Germinal center (tissue), 1 donor: ENCODE measurements around the gene DNAH1.

Experiments used
- DNase-seq: peaks from one replicate; pipeline ENCODE4 v3.0.0; 2012; ENCODE audit warnings: mixed read lengths, low spot score

The DNAH1 gene

GRCh38 chr3:52391096-52391495 is 75.0 kb downstream of the DNAH1 start:
- DNase-seq = no peak

DNA sequence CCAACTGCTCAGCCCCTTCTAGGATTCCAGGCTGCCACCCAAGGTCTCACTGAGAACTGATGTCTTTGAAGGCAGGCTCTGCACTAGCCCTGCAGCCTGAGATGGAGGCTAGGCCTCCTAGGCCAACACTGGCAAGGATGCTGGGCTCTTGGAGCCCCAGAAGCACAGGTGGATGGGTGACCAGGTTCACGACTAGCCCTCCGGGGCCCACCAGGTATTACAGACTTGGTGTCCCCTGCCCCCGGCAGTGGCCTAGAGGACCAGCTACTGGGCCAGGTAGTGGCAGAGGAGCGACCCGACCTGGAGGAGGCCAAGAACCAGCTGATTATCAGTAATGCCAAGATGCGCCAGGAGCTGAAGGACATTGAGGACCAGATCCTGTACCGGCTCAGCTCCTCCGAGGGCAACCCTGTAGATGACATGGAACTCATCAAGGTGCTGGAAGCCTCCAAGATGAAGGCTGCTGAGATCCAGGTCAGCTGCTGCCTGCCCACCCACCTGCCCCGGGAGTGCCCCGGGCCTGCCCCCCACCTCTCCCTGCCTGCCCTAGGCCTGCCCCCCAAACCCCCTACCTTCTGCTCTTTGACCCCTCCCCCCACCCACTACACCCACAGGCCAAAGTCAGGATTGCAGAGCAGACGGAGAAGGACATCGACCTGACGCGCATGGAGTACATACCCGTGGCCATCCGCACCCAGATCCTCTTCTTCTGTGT is 76.3 kb downstream of the DNAH1 start:
- no peak for DNase-seq

GRCh38 chr3:52393131-52393807 is 77.2 kb downstream of the DNAH1 start:
- no peak for DNase-seq

DNA sequence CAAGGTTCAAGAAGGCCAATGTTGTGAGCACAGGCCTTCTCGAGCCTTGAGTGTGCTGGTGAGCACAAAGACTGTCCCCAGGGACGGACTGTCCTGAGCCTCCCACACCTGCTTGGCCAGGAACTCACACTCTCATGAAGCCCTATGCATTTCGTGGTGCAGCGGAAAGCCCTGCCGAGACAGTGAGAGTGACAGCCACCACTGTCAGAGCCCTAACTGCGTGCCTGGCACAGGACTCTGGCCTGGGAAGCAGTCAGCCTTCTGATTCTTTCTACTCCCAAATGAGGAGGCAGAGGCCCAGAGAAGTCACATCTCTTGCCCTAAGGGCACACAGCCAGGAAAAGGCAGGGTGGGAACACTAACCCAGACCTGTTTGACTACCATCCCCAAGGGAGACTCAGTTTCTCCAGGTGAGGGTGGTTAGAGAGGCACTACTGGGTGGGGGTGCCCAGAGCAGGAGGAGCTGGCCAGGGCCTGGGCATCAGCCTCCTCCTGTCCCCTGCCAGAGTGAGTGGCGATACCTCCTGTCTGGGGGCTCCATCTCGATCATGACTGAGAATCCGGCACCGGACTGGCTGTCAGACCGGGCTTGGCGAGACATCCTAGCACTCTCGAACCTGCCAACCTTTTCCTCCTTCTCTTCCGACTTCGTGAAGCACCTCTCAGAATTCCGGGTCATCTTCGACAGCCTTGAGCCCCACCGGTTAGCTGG is 78.0 kb downstream of the DNAH1 start:
- no peak for DNase-seq

DNA sequence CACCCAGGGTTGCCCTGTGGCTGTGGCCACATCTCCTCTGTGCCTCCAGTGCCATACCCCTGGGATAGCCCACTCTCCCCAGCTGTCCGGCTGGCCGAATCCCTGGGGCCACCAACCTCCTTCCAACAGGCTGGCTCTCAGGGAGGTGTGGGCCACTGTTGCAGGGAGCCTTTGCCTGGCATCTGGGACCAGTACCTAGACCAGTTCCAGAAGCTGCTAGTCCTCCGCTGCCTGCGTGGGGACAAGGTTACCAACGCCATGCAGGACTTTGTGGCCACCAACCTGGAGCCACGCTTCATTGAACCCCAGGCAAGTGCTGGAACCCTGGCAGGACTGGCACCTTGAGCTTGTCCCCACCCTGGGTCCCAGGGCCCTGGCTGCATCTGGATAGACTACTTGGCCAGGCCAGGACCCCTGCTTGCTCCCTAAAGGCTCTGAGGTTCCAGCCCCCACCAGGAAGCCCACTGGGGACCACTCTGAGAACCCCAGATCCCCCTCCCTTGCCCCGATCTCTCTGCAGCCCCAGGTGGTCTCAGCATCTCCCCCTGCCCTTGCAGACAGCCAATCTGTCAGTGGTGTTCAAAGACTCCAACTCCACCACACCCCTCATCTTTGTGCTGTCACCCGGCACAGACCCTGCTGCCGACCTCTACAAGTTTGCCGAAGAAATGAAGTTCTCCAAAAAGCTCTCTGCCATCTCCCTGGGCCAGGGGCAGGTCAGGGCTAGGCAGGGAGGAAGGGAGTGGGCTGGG is 78.8 kb downstream of the DNAH1 start:
- no peak for DNase-seq

- DNase-seq = no peak
Observed at GRCh38 chr3:52395503-52395865, 79.4 kb downstream of the DNAH1 start.

DNA sequence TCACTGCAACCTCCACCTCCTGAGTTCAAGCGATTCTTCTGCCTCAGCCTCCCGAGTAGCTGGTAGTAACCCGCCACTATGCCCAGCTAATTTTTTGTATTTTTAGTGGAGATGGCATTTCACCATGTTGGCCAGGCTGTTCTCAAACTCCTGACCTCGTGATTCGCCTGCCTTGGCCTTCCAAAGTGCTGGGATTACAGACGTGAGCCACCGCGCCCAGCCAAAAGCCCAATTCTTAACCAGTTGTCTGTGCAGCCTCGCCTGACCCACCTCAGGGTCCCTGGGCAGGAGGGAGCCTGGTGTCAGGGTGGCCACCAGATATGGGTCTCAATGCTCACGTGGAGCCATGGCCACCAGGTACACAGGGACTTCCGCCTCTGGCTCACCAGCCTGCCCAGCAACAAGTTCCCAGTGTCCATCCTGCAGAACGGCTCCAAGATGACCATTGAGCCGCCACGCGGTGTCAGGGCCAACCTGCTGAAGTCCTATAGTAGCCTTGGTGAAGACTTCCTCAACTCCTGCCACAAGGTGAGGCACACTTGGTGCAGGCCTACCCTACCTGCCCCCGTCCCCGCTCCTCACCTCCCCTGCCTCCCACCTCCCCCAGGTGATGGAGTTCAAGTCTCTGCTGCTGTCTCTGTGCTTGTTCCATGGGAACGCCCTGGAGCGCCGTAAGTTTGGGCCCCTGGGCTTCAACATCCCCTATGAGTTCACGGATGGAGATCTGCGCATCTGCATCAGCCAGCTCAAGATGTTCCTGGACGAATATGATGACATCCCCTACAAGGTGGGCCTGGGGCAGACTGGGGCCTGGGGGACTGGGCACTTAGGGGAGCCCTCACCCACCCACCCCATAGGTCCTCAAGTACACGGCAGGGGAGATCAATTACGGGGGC is 80.1 kb downstream of the DNAH1 start:
- DNase-seq = no peak

DNA sequence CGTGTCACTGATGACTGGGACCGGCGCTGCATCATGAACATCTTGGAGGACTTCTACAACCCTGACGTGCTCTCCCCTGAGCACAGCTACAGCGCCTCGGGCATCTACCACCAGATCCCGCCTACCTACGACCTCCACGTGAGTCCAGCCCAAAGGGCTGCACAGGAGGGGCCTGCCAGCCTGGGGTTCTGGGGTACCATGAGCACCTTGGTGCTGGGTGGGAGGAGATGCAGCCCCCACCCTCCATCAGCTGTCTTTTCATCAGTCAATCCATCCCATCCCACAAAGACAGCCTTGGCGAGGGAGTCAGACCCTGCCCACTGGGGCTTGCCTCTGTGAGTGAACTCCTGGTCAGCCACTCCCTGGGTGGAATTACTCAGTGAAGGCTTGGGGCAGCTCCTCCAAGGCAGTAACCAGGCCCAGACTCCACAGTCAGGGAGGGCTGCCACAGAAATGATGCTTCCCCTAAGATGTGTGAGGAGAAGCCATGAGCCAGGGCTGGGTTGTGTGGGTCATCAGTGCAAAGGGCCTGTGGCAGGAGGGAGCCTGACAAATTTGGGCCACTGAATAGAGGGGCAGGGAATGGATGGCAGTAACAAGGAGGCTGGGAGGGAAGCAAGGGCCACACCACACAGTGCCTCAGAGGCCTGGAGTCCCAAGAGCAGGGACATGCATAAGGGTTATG is 80.9 kb downstream of the DNAH1 start:
- no peak for DNase-seq

DNA sequence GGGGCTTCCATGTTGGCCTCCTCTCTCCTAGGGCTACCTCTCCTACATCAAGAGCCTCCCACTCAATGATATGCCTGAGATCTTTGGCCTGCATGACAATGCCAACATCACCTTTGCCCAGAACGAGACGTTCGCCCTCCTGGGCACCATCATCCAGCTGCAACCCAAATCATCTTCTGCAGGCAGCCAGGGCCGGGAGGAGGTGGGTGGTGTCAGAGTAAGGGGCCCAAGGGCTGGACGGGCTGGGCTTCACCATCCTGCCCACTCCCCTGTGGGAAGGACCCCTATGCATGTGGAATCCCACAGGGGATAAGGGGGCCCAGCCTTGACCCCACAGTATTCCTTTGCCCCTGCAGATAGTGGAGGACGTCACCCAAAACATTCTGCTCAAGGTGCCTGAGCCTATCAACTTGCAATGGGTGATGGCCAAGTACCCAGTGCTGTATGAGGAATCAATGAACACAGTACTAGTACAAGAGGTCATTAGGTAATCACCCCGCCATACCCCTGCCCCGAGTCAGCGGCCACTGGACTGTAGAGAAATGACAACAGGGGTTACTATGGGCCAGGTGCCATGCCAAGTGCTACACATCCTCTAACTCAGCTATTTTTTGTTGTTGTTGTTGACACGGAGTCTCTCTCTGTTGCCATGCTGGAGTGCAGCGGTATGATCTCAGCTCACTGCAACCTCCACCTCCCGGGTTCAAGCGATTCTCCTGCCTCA is 81.7 kb downstream of the DNAH1 start:
- DNase-seq = no peak

- DNase-seq = no peak
Observed at GRCh38 chr3:52398670-52399081, 82.6 kb downstream of the DNAH1 start.

- DNase-seq = no peak
Observed at GRCh38 chr3:52399131-52399530, 83.0 kb downstream of the DNAH1 start.

DNA sequence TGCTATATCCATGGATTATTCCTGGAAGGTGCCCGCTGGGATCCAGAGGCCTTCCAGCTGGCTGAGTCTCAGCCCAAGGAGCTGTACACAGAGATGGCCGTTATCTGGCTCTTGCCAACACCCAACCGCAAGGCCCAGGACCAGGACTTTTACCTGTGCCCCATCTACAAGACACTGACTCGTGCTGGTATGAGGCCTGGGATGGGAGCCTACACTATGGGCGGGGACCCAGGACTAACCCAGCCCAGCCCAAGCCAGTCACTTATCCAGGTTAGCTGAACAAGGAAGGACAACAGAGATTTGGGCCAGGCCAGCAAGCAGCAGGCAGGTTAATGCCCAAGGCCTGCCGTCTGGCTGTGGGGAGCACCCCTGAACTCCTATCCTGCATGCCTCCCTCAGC is 83.5 kb downstream of the DNAH1 start:
- no peak for DNase-seq

DNA sequence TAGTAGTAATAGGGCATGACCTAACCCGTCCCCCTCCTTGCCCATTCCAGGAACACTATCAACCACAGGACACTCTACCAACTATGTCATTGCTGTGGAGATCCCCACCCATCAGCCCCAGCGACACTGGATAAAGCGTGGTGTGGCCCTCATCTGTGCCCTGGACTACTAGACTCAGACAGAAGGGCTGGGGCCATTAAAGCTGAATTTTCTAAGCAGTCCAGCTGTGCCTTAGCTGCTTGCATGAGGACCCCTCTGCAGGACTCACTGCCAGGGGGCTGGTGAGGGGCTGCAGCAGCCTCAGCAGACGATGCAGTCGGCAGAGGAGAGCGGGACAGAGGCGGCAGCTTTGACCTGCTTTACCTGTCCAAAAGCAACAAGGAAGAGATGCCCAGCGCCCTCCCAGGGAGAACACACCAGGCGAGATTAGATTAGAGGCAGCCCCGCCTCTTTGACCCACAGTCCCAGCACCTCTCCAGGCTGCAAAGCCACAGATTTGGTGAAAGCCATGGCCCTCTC is 84.2 kb downstream of the DNAH1 start:
- no peak for DNase-seq

DNA sequence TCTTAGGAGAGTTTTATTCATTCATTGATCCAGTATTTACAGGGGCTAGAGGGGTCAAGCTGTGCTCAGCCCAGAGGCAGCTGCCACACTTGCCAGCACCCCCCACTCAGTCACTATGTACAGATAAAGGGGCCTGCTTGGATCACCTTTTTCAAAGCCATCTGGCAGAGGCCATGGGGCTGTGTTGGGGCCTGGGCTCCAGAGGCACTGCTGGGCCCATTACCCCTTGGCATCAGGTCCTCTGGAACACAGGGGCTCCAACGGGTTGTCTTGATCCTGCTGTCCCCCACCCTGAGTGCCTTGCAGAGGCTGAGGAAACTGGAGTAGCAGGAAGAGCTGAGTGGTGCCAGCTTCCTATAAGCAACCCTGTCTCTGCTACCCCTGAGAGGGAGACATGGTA is 84.9 kb downstream of the DNAH1 start:
- DNase-seq = no peak

GRCh38 chr3:52401551-52401950 is 85.4 kb downstream of the DNAH1 start:
- DNase-seq = no peak

GRCh38 chr3:52402101-52402521 is 86.0 kb downstream of the DNAH1 start:
- DNase-seq = no peak

DNA sequence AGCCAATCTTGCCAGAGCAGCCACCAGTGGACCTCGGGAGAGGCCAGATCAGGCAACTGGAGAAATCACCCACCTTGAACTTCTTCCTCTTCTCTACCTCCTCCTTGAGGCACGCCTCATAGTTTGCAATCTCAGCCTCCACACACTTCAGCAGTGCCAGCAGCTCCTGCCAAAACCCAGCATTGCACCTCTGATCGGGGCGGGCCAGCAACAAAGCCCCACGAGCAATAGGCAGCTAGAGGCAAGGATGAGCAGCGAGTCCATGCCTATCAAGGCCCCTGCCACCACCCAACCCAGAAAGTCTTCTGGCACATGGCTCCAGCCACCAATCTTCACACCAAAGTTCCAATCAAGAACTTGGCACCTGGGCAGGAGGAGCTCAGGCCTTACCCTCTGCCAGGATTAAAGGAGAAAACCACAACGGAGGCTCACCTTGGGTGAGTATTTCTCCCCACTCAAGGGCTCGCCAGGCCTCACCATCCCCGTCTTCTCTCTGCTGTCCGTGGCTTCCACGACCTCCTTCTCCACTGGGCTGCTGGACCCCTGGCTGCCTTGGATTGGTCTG is 86.7 kb downstream of the DNAH1 start:
- DNase-seq = no peak

DNA sequence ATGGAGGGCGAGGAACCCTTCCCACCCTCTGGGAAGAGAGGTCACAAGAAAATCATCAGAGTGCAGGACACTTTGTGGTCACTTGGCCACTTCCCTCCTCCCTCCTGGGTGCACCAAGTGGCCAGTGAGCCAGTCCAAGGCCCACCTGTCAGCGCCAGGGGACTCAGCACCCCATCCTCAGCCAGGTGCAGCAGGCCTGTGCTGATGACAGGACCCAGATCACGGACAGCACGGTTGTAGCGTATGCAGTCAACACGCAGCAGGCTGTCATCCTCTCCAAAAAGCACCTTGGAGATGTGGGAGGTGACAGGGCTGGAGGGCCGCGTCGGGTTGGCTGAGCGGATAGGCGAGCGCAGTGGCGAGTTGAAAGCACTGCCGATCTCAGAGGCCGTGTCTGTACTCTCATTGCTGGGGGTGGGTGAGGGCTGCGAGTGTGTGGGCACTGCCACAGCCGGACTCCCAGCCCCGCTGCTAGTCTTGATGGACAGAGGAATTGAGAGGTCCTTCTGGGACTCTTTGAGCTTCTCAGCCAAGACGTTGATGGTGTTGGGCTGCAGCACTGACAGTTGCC is 87.2 kb downstream of the DNAH1 start:
- no peak for DNase-seq

GRCh38 chr3:52403955-52404354 is 87.8 kb downstream of the DNAH1 start:
- DNase-seq = no peak
